HL-60 (cell line): Measurements from ENCODE around the gene TMEM87B.

Experiments
- DNase-seq, 2 experiments: peaks; one replicate each; pipeline ENCODE4 v3.0.0-alpha.2; 2010 to 2020; ENCODE audit warnings: low read depth in 1 of 2, low spot score in 1 of 2
- H3K27ac ChIP-seq: fragments of 250-450 bp; sonication (Bioruptor Pico); replicated peaks from 2 replicates; pipeline ENCODE4 v1.5.1; 2020; ENCODE audit warnings: mild to moderate bottlenecking, moderate library complexity
- H3K27me3 ChIP-seq: fragments of 250-450 bp; sonication (Bioruptor Pico); 2 replicates; pipeline ENCODE4 v1.5.1; 2021; ENCODE audit warnings: mild to moderate bottlenecking, moderate library complexity; ENCODE audit not compliant: insufficient read depth, poor library complexity, severe bottlenecking
- H3K4me3 ChIP-seq: replicated peaks from 2 replicates; pipeline ENCODE4 v1.5.1; 2011; ENCODE audit warnings: mild to moderate bottlenecking, control low read depth, low read length; ENCODE audit not compliant: insufficient read depth
- CTCF ChIP-seq: IDR thresholded peaks from one replicate; pipeline ENCODE4 v1.5.1; 2011; ENCODE audit warnings: low read length, control low read depth, inconsistent platforms; ENCODE audit not compliant: insufficient read depth
- GABPA ChIP-seq: IDR thresholded peaks from 2 replicates; pipeline ENCODE4 v1.6.1; 2012; ENCODE audit warnings: low read depth
- POLR2AphosphoS5 ChIP-seq: IDR thresholded peaks from 2 replicates; pipeline ENCODE4 v1.6.1; 2012; ENCODE audit warnings: low read depth
- SPI1 ChIP-seq: IDR thresholded peaks from 2 replicates; pipeline ENCODE4 v1.6.1; 2012; ENCODE audit warnings: low read depth, mild to moderate bottlenecking, borderline replicate concordance
- TF ChIP-seq, protein P1 (sequence below): IDR thresholded peaks from 2 replicates; pipeline ENCODE4 v1.6.1; 2012; ENCODE audit warnings: low read depth; ENCODE audit not compliant: insufficient replicate concordance

TMEM87B gene

GRCh38 chr2:112059671-112060070 is 4.6 kb downstream of the TMEM87B start:
- DNase-seq = no peak
- no peak overlapping the region for H3K27ac ChIP-seq
- no peak overlapping the region for H3K4me3 ChIP-seq
- H3K27me3 ChIP-seq = no peaks in the 10 kb centered on the region
- TF ChIP-seq CTCF (no peak), POLR2AphosphoS5 (no peak), SPI1 (no peak), GABPA (no peak)
- TF ChIP-seq, protein P1, sequence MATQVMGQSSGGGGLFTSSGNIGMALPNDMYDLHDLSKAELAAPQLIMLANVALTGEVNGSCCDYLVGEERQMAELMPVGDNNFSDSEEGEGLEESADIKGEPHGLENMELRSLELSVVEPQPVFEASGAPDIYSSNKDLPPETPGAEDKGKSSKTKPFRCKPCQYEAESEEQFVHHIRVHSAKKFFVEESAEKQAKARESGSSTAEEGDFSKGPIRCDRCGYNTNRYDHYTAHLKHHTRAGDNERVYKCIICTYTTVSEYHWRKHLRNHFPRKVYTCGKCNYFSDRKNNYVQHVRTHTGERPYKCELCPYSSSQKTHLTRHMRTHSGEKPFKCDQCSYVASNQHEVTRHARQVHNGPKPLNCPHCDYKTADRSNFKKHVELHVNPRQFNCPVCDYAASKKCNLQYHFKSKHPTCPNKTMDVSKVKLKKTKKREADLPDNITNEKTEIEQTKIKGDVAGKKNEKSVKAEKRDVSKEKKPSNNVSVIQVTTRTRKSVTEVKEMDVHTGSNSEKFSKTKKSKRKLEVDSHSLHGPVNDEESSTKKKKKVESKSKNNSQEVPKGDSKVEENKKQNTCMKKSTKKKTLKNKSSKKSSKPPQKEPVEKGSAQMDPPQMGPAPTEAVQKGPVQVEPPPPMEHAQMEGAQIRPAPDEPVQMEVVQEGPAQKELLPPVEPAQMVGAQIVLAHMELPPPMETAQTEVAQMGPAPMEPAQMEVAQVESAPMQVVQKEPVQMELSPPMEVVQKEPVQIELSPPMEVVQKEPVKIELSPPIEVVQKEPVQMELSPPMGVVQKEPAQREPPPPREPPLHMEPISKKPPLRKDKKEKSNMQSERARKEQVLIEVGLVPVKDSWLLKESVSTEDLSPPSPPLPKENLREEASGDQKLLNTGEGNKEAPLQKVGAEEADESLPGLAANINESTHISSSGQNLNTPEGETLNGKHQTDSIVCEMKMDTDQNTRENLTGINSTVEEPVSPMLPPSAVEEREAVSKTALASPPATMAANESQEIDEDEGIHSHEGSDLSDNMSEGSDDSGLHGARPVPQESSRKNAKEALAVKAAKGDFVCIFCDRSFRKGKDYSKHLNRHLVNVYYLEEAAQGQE = no peak

DNA sequence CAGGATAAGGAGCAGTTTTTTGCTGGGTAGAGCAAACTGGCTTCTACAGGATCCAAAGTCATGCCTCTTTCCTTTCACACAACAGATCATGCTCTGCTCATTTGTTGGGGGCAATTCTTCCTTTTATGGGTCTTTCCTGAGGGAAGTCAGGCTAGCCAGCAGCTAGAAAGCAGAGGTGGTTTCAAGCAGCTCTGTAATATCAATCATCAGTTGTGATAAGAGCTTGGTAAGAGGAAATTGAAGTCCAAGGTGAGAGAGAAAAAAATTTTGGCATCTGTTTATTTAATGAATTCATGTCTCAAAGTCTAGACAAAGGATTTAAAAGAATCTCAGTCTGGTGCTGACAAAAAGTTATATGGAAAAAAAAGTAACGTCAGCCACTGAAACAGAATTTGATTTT is 6.2 kb downstream of the TMEM87B start:
- DNase-seq = no peak
- TF ChIP-seq SPI1 = no peak
- TF ChIP-seq CTCF = no peak
- TF ChIP-seq, protein P1 = no peak
- no peak for TF ChIP-seq GABPA
- TF ChIP-seq POLR2AphosphoS5 = no peak
- Histone ChIP-seq H3K27me3 (no peaks in the 10 kb centered on the region), H3K27ac (no peak overlapping the region), H3K4me3 (no peak overlapping the region)

DNA sequence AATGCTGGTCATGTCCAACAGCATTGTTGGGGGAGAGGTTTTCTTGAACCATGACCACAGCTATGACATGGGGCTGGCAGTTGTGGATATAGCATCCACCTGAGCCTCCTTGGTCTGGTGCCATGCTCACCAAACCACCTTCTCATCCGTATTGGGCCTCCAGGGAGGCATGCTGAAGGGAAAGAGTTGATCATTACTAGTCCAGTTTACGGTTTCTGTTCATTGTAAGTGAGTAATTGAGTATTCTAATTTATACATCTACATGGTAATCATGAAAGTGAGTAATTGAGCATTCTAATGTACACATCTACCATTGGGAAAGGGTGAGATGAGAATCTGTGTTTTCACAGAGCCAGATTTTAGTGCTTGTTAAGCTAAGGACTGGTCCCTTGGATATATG is 6.8 kb downstream of the TMEM87B start:
- Histone ChIP-seq H3K4me3 (no peak overlapping the region), H3K27ac (no peak overlapping the region), H3K27me3 (no peaks in the 10 kb centered on the region)
- no peak for TF ChIP-seq GABPA
- TF ChIP-seq POLR2AphosphoS5 = no peak
- TF ChIP-seq CTCF = no peak
- no peak for TF ChIP-seq SPI1
- TF ChIP-seq, protein P1 = no peak
- no peak for DNase-seq
